Measurements from ENCODE around the gene EDN1. TPM values are rescaled to one million over a fixed set of nuclear protein-coding genes. Genes with fewer than 3 reads are reported as not detected.

EDN1 gene
- total RNA-seq, 4 donors from 2014 or later = 2.8 to 13.8 (median 7.7) TPM

DNA sequence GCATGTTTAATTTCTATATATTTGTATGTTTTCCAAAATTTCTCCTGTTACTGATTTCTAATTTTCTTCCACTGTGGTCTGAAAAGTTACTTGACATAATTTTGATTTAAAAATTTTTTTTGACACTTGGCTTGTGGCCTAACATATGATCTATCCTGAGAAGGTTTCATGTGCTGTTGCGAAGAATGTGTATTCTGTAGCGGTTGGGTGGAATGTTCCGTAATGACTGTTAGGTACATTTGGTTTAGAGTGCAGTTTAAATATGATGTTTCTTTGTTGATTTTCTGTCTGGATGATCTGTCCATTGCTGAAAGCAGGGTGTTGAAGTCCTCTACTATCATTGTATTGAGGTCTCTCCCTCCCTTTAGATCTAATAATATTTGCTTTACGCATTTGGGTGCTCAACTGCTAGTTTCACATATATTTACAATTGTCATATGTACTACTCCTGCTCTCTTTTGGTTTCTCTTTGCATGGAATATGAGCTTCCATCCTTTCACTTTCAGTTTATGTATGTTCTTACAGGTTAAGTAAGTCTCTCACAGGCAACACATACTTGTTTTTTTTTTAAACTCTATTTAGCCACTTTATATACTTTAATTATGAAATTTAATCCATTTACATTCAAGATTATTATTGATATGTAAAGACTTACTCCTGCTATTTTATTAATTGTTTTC is 19.5 kb upstream of the EDN1 start:
- Histone ChIP-seq H3K36me3 (no peaks in the 10 kb centered on the region), H3K27me3 (no peaks in the 10 kb centered on the region), H3K4me3 (no peak overlapping the region), H3K4me1 (no peaks in the 10 kb centered on the region), H3K27ac (no peak overlapping the region), H3K9me3 (peaks cover 0 to 4% of the 10 kb centered on the region in 2 donors)
- TF ChIP-seq POLR2A (IDR thresholded peaks at IDR 0.05) = no peak
- TF ChIP-seq, protein P1, sequence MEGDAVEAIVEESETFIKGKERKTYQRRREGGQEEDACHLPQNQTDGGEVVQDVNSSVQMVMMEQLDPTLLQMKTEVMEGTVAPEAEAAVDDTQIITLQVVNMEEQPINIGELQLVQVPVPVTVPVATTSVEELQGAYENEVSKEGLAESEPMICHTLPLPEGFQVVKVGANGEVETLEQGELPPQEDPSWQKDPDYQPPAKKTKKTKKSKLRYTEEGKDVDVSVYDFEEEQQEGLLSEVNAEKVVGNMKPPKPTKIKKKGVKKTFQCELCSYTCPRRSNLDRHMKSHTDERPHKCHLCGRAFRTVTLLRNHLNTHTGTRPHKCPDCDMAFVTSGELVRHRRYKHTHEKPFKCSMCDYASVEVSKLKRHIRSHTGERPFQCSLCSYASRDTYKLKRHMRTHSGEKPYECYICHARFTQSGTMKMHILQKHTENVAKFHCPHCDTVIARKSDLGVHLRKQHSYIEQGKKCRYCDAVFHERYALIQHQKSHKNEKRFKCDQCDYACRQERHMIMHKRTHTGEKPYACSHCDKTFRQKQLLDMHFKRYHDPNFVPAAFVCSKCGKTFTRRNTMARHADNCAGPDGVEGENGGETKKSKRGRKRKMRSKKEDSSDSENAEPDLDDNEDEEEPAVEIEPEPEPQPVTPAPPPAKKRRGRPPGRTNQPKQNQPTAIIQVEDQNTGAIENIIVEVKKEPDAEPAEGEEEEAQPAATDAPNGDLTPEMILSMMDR (IDR thresholded peaks at IDR 0.05) = no peak
- intact Hi-C loops (cut with DNase I; ENCODE audit: low total_unique reads) = no loop called here
- no peak for DNase-seq

DNA sequence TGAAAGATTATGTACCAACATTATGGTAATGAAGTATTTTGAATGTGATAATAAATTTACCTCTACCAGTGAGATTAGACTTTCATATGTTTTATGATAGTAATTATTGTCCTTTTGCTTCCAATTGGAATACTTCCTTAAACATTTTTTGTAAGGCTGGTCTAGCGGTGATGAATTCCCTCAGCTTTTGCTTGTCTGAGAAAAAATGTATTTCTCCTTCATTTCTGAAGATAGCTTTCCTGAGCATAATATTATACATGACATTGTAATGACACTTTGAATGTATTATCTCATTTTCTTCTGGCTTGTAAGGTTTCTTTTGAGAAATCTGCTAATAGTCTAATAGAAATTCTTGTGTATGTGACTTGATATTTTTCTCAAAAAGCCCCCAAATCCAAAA is 18.6 kb upstream of the EDN1 start:
- H3K27ac ChIP-seq = no peak overlapping the region
- intact Hi-C loops (cut with DNase I; ENCODE audit: low total_unique reads) = no loop called here
- no peaks in the 10 kb centered on the region for H3K27me3 ChIP-seq
- no peaks in the 10 kb centered on the region for H3K36me3 ChIP-seq
- H3K9me3 ChIP-seq = peaks cover 0 to 4% of the 10 kb centered on the region in 2 donors
- H3K4me3 ChIP-seq = no peak overlapping the region
- TF ChIP-seq POLR2A (IDR thresholded peaks at IDR 0.05) = no peak
- TF ChIP-seq, protein P1 (IDR thresholded peaks at IDR 0.05) = no peak
- no peak for DNase-seq
- no peaks in the 10 kb centered on the region for H3K4me1 ChIP-seq

DNA sequence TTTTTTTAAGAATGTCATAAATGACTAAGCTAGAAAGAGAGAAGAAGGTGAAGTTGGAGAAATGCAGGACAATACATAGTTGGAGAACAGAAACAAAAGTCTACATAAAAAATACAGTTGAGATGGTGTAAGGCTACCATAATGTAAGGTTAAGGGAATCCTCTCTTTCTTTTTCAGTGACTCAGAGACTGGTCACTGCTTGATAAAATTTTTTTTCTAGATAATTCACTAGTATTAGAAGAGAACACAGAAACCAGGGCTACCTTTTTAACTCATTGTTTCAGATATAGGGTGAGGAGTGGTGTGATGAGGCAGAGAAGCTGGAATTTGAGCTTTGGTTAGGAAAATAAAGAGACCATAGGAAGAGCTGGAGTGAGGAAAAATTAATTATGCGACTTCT is 18.2 kb upstream of the EDN1 start:
- H3K4me3 ChIP-seq = no peak overlapping the region
- no peak for TF ChIP-seq POLR2A (IDR thresholded peaks at IDR 0.05)
- TF ChIP-seq, protein P1 (IDR thresholded peaks at IDR 0.05) = no peak
- no peaks in the 10 kb centered on the region for H3K36me3 ChIP-seq
- H3K9me3 ChIP-seq = peaks cover 0 to 4% of the 10 kb centered on the region in 2 donors
- intact Hi-C loops (cut with DNase I; ENCODE audit: low total_unique reads) = no loop called here
- H3K4me1 ChIP-seq = no peaks in the 10 kb centered on the region
- H3K27me3 ChIP-seq = no peaks in the 10 kb centered on the region
- no peak overlapping the region for H3K27ac ChIP-seq
- no peak for DNase-seq

DNA sequence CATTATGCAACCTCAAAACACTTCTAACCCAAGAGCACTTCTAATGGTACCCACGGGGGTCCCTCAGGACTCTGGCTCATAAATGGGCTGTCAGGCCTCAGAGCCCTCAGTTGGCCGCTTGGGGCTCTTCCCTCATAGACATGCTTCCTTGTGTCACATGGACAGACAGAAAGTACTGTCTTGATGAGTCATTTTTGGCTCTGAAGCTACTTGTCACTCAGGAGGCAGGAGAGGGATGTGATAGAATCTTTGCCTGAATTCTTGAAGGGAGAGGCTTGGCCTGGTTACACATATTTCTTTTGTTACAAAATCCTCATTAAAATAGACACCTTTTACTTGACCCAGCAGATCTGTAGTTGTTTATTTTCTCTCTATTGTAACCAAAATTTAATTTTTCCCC is 15.1 kb upstream of the EDN1 start:
- intact Hi-C loops (cut with DNase I; ENCODE audit: low total_unique reads) = no loop called here
- H3K4me1 ChIP-seq = no peaks in the 10 kb centered on the region

DNA sequence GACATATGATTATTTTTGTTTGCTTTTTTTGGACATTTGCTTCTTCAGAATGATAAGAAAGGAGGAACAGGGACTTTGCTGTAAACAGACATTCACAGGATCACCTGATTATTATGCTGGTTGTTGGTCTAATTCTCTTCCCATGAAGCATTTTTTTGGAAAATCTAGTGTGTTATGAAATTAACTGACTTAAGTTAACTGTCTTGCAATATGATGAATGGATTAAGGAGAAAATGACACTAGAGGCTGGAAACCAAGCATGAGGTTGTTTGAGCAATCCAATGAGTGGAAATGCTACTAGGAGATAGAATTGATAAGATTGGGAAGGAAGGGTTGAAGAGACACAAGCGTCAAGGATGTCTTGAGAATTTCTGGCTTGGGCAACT is 13.2 kb upstream of the EDN1 start:
- no peak overlapping the region for H3K4me3 ChIP-seq

More for the DNA sequence above, 15.1 kb upstream of the EDN1 start:
- DNase-seq = no peak
- Histone ChIP-seq H3K36me3 (no peaks in the 10 kb centered on the region), H3K27me3 (no peaks in the 10 kb centered on the region), H3K27ac (no peak overlapping the region), H3K9me3 (peaks cover 0 to 4% of the 10 kb centered on the region in 2 donors), H3K4me3 (no peak overlapping the region)
- no peak for TF ChIP-seq POLR2A (IDR thresholded peaks at IDR 0.05)
- TF ChIP-seq, protein P1 (IDR thresholded peaks at IDR 0.05) = no peak

More for the DNA sequence above, 13.2 kb upstream of the EDN1 start:
- Histone ChIP-seq H3K27me3 (no peaks in the 10 kb centered on the region), H3K9me3 (no peaks in the 10 kb centered on the region), H3K27ac (no peak overlapping the region), H3K4me1 (no peaks in the 10 kb centered on the region), H3K36me3 (no peaks in the 10 kb centered on the region)
- intact Hi-C loops (cut with DNase I; ENCODE audit: low total_unique reads) = no loop called here
- TF ChIP-seq POLR2A (IDR thresholded peaks at IDR 0.05) = no peak
- TF ChIP-seq, protein P1 (IDR thresholded peaks at IDR 0.05) = no peak
- DNase-seq = no peak
